ENCODE results near the gene SF3B2.

- TF ChIP-seq, protein P1, sequence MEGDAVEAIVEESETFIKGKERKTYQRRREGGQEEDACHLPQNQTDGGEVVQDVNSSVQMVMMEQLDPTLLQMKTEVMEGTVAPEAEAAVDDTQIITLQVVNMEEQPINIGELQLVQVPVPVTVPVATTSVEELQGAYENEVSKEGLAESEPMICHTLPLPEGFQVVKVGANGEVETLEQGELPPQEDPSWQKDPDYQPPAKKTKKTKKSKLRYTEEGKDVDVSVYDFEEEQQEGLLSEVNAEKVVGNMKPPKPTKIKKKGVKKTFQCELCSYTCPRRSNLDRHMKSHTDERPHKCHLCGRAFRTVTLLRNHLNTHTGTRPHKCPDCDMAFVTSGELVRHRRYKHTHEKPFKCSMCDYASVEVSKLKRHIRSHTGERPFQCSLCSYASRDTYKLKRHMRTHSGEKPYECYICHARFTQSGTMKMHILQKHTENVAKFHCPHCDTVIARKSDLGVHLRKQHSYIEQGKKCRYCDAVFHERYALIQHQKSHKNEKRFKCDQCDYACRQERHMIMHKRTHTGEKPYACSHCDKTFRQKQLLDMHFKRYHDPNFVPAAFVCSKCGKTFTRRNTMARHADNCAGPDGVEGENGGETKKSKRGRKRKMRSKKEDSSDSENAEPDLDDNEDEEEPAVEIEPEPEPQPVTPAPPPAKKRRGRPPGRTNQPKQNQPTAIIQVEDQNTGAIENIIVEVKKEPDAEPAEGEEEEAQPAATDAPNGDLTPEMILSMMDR (IDR thresholded peaks at IDR 0.05) = peak in 1 of 5 experiments; percentile 45
- TF ChIP-seq EP300 (IDR thresholded peaks at IDR 0.05) = peak; percentile 94 to 95
These were observed at the start of gene SF3B2 for GRCh38 chr11:66051766-66052663.

Measured in tibial nerve (tissue), 4 donors.